Measurements from ENCODE around the gene RAB5B.

RAB5B gene

DNA sequence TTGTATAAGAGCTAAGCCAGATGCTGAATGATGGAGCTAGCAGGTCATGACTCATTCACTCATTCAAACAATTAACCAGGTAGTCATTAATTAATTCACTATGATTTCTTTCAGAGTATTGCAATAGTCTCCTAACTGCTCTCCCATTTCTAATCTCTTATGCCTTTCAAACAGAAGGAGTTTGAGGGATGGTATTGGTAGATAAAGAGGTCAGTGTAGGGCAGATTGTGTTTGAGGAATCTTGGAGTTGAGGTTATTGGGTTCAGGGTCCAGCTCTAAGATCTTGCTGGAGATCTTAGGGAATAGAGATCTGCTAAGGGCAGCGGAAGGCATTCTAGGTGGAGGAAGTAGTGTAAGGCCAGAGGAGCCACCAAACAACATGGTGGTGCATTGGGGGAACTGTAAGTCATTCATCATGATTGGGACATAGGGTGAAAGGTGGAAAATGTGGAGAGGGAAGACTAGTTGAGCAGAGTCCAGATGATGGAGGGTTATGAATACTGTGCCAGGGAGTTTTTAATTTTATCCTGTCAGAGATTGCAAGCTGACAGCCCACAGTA, 31.2 kb upstream of the RAB5B start:
- TF ChIP-seq, protein P1, sequence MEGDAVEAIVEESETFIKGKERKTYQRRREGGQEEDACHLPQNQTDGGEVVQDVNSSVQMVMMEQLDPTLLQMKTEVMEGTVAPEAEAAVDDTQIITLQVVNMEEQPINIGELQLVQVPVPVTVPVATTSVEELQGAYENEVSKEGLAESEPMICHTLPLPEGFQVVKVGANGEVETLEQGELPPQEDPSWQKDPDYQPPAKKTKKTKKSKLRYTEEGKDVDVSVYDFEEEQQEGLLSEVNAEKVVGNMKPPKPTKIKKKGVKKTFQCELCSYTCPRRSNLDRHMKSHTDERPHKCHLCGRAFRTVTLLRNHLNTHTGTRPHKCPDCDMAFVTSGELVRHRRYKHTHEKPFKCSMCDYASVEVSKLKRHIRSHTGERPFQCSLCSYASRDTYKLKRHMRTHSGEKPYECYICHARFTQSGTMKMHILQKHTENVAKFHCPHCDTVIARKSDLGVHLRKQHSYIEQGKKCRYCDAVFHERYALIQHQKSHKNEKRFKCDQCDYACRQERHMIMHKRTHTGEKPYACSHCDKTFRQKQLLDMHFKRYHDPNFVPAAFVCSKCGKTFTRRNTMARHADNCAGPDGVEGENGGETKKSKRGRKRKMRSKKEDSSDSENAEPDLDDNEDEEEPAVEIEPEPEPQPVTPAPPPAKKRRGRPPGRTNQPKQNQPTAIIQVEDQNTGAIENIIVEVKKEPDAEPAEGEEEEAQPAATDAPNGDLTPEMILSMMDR (IDR thresholded peaks at IDR 0.05; ENCODE audit: low read length), result no peak
- no peak for TF ChIP-seq EZH2 (IDR thresholded peaks at IDR 0.05; ENCODE audit: borderline replicate concordance, low read length)
- Histone ChIP-seq H3K27me3 (ENCODE audit: insufficient read depth, low read length) (no peaks in the 10 kb centered on the region), H3K4me2 (ENCODE audit: low read length) (no peak overlapping the region), H3K79me2 (ENCODE audit: insufficient read depth, low read length) (no peaks in the 10 kb centered on the region), H3K9ac (ENCODE audit: low read length) (no peak overlapping the region), H3K9me3 (ENCODE audit: low read length) (no peaks in the 10 kb centered on the region), H3K27ac (ENCODE audit: low read depth, low read length, poor library complexity, severe bottlenecking) (no peak overlapping the region), H4K20me1 (ENCODE audit: insufficient read depth, low read length) (no peaks in the 10 kb centered on the region), H3F3A (ENCODE audit: insufficient read depth, low read length) (peaks cover 10% of the 10 kb centered on the region), H3K36me3 (ENCODE audit: insufficient read depth, low read length) (peaks cover 96% of the 10 kb centered on the region), H3K4me3 (ENCODE audit: low read depth, low read length, poor library complexity, severe bottlenecking) (no peak overlapping the region), H3K4me1 (ENCODE audit: insufficient read depth, low read length, severe bottlenecking) (peaks cover 7% of the 10 kb centered on the region), H2AFZ (ENCODE audit: low read length) (no peak overlapping the region), H3K9me2 (ENCODE audit: low read depth, low read length) (no peaks in the 10 kb centered on the region)

DNA sequence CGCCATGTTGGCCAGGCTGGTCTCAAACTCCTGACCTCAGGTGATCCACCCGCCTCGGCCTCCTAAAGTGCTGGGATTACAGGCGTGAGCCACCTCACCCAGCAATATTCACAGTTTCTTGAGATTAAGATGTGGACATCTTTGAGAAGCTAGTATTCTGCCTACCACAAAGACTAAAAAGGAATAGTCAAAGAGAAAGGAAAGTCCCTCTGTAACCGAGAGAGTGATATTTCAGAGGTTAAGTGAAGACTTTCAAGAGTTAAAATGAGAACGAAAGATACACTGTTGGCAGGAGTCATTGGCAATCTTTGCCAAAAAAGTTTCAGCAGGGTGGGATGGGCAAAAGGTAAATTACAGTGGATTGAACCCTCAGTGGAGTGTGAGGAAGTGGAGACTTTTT, 27.3 kb upstream of the RAB5B start:
- Histone ChIP-seq H3K9me3 (ENCODE audit: low read length) (no peaks in the 10 kb centered on the region), H3F3A (ENCODE audit: insufficient read depth, low read length) (no peaks in the 10 kb centered on the region; the same call in 1 of the 2 replicates), H3K27ac (ENCODE audit: low read depth, low read length, poor library complexity, severe bottlenecking) (no peak overlapping the region), H4K20me1 (ENCODE audit: insufficient read depth, low read length) (no peaks in the 10 kb centered on the region), H3K4me1 (ENCODE audit: insufficient read depth, low read length, severe bottlenecking) (no peaks in the 10 kb centered on the region), H3K4me3 (ENCODE audit: low read depth, low read length, poor library complexity, severe bottlenecking) (no peak overlapping the region), H3K27me3 (ENCODE audit: insufficient read depth, low read length) (no peaks in the 10 kb centered on the region), H3K36me3 (ENCODE audit: insufficient read depth, low read length) (peaks cover 88% of the 10 kb centered on the region), H3K9ac (ENCODE audit: low read length) (no peak overlapping the region), H2AFZ (ENCODE audit: low read length) (no peak overlapping the region), H3K4me2 (ENCODE audit: low read length) (no peak overlapping the region), H3K79me2 (ENCODE audit: insufficient read depth, low read length) (no peaks in the 10 kb centered on the region), H3K9me2 (ENCODE audit: low read depth, low read length) (no peaks in the 10 kb centered on the region)
- TF ChIP-seq, protein P1 (IDR thresholded peaks at IDR 0.05; ENCODE audit: low read length), result no peak
- TF ChIP-seq EZH2 (IDR thresholded peaks at IDR 0.05; ENCODE audit: borderline replicate concordance, low read length), result no peak

- no peaks in the 10 kb centered on the region for H4K20me1 ChIP-seq (ENCODE audit: insufficient read depth, low read length)
- no peaks in the 10 kb centered on the region for H3F3A ChIP-seq (ENCODE audit: insufficient read depth, low read length)
- no peaks in the 10 kb centered on the region for H3K79me2 ChIP-seq (ENCODE audit: insufficient read depth, low read length)
- no peaks in the 10 kb centered on the region for H3K9me2 ChIP-seq (ENCODE audit: low read depth, low read length)
- H3K27ac ChIP-seq (ENCODE audit: low read depth, low read length, poor library complexity, severe bottlenecking), result no peak overlapping the region
- H3K36me3 ChIP-seq (ENCODE audit: insufficient read depth, low read length), result peaks cover 36% of the 10 kb centered on the region
- H3K4me1 ChIP-seq (ENCODE audit: insufficient read depth, low read length, severe bottlenecking), result no peaks in the 10 kb centered on the region
- no peaks in the 10 kb centered on the region for H3K27me3 ChIP-seq (ENCODE audit: insufficient read depth, low read length)
- H3K4me2 ChIP-seq (ENCODE audit: low read length), result no peak overlapping the region
- no peaks in the 10 kb centered on the region for H3K9me3 ChIP-seq (ENCODE audit: low read length)
- no peak for TF ChIP-seq EZH2 (IDR thresholded peaks at IDR 0.05; ENCODE audit: borderline replicate concordance, low read length)
- TF ChIP-seq, protein P1 (IDR thresholded peaks at IDR 0.05; ENCODE audit: low read length), result no peak
- no peak overlapping the region for H3K4me3 ChIP-seq (ENCODE audit: low read depth, low read length, poor library complexity, severe bottlenecking)
- no peak overlapping the region for H2AFZ ChIP-seq (ENCODE audit: low read length)
- no peak overlapping the region for H3K9ac ChIP-seq (ENCODE audit: low read length)
Observed at GRCh38 chr12:55955344-55955743, 18.5 kb upstream of the RAB5B start.

Measured in OCI-LY1 (cell line).